ENCODE measurements around the gene HIVEP1.

Gene HIVEP1

GRCh38 chr6:12020187-12020791, 8.2 kb downstream of the HIVEP1 start:
- H3K27ac ChIP-seq: no peak overlapping the region
- no peak for TF ChIP-seq ZFX (IDR thresholded peaks at IDR 0.05; ENCODE audit: borderline replicate concordance)
- no peak for TF ChIP-seq CTCF (IDR thresholded peaks at IDR 0.05)

GRCh38 chr6:12022481-12022880, 10.4 kb downstream of the HIVEP1 start:
- H3K27ac ChIP-seq: no peak overlapping the region
- no peak for TF ChIP-seq CTCF (IDR thresholded peaks at IDR 0.05)
- TF ChIP-seq ZFX (IDR thresholded peaks at IDR 0.05; ENCODE audit: borderline replicate concordance): no peak

- H3K27ac ChIP-seq: no peak overlapping the region
- TF ChIP-seq CTCF (IDR thresholded peaks at IDR 0.05) (no peak), ZFX (IDR thresholded peaks at IDR 0.05; ENCODE audit: borderline replicate concordance) (no peak)
Measured at GRCh38 chr6:12022953-12023388, 10.9 kb downstream of the HIVEP1 start.

- H3K27ac ChIP-seq: no peak overlapping the region
- TF ChIP-seq ZFX (IDR thresholded peaks at IDR 0.05; ENCODE audit: borderline replicate concordance): no peak
- TF ChIP-seq CTCF (IDR thresholded peaks at IDR 0.05): no peak
Measured at GRCh38 chr6:12024216-12024615, 12.1 kb downstream of the HIVEP1 start.

GRCh38 chr6:12024699-12025434, 12.8 kb downstream of the HIVEP1 start:
- TF ChIP-seq ZFX (IDR thresholded peaks at IDR 0.05; ENCODE audit: borderline replicate concordance): no peak
- TF ChIP-seq CTCF (IDR thresholded peaks at IDR 0.05): no peak
- H3K27ac ChIP-seq: no peak overlapping the region

GRCh38 chr6:12026120-12026519, 14.0 kb downstream of the HIVEP1 start:
- H3K27ac ChIP-seq: no peak overlapping the region
- TF ChIP-seq CTCF (IDR thresholded peaks at IDR 0.05): no peak
- TF ChIP-seq ZFX (IDR thresholded peaks at IDR 0.05; ENCODE audit: borderline replicate concordance): no peak

GRCh38 chr6:12026833-12027232, 14.7 kb downstream of the HIVEP1 start:
- TF ChIP-seq ZFX (IDR thresholded peaks at IDR 0.05; ENCODE audit: borderline replicate concordance): no peak
- TF ChIP-seq CTCF (IDR thresholded peaks at IDR 0.05): no peak
- no peak overlapping the region for H3K27ac ChIP-seq
